Sigmoid colon (tissue), 7 donors: ENCODE results near the gene AK5. TPM values are rescaled to one million over a fixed set of nuclear protein-coding genes. Genes with fewer than 3 reads are reported as not detected.

Experiments used
- DNase-seq: peaks from one replicate; pipeline ENCODE4 v3.0.0-alpha.2; 2019
- H3K27ac ChIP-seq, 4 donors: fragments of 200-600 bp; sonication (generic); one replicate each; pipeline ENCODE4 v1.5.1; 2016 to 2019; ENCODE audit warnings: mild to moderate bottlenecking in 1 of 4
- H3K27me3 ChIP-seq, 3 donors: fragments of 200-600 bp; sonication (generic); one replicate each; pipeline ENCODE4 v1.5.1; 2019; ENCODE audit warnings: mild to moderate bottlenecking in 1 of 3
- H3K36me3 ChIP-seq, 4 donors: fragments of 200-600 bp; sonication (generic); one replicate each; pipeline ENCODE4 v1.5.1; 2016 to 2019
- H3K4me1 ChIP-seq, 4 donors: fragments of 200-600 bp; sonication (generic); one replicate each; pipeline ENCODE4 v1.5.1; 2017 to 2019
- H3K4me3 ChIP-seq, 4 donors: fragments of 200-600 bp; sonication (generic); one replicate each; pipeline ENCODE4 v1.5.1; 2017 to 2019; ENCODE audit warnings: mild to moderate bottlenecking in 2 of 4, moderate library complexity in 1 of 4
- H3K9me3 ChIP-seq, 4 donors: fragments of 200-600 bp in 3 of 4; sonication (generic) in 3 of 4; one replicate each; pipeline versions ENCODE4 v1.5.1 to v1.6.1; 2013 to 2019
- CTCF ChIP-seq, 4 experiments: fragments of 450-650 bp in 3 of 4; fragments of 200-600 bp in 1 of 4; IDR thresholded peaks; one replicate each; pipeline ENCODE4 v1.5.1; 2016 to 2019; ENCODE audit warnings: antibody characterized with exemption in 4 of 4, mild to moderate bottlenecking in 3 of 4, moderate library complexity in 2 of 4
- EP300 ChIP-seq, 4 donors: sonication (generic); formaldehyde crosslinking; IDR thresholded peaks; one replicate each; pipeline ENCODE4 v1.6.1; 2017; ENCODE audit warnings: antibody characterized with exemption in 4 of 4
- POLR2A ChIP-seq, 2 donors: fragments of 450-650 bp; IDR thresholded peaks; one replicate each; pipeline ENCODE4 v1.6.1; 2016; ENCODE audit warnings: antibody characterized with exemption in 2 of 2, mild to moderate bottlenecking in 2 of 2, moderate library complexity in 2 of 2
- POLR2AphosphoS5 ChIP-seq, 4 donors: sonication (generic); formaldehyde crosslinking; IDR thresholded peaks; one replicate each; pipeline ENCODE4 v1.6.1; 2017; ENCODE audit warnings: antibody characterized with exemption in 4 of 4
- WGBS, 2 donors: extraction: QIAGEN DNeasy Blood & Tissue Kit; methylation state at CpG; one replicate each; pipeline ENCODE4 v1.1.7; 2013; 5-methylcytosine and 5-hydroxymethylcytosine counted together
- intact Hi-C: fragments of 100-400 bp; cut with DNase I; formaldehyde crosslinking; loops from one replicate; pipeline ENCODE4 v1.15.1; 2023
- polyA plus RNA-seq, 3 donors: library from polyadenylated mRNA; stranded (reverse); fragments of 200-250 nt; gene quantifications; one replicate each; pipeline ENCODE4 v1.2.3, GENCODE V29; 2013
- total RNA-seq, 4 donors: library from RNA; depleted of rRNA; stranded (reverse); fragments of >200 nt; gene quantifications; one replicate each; pipeline ENCODE4 v1.1.0, GENCODE V29; 2016
- donor health status: healthy with polysubstance abuse.
- donor health status: Bipolar disorder and iron deficiency.
- donor health status: healthy.

AK5 gene
- total and polyA plus RNA-seq, 7 donors, result 0.33 to 6.1 (median 1.9) TPM; not detected in 1

- H3K27ac ChIP-seq, result no peak overlapping the region
- TF ChIP-seq CTCF (IDR thresholded peaks at IDR 0.05) (no peak), EP300 (IDR thresholded peaks at IDR 0.05) (no peak), POLR2A (IDR thresholded peaks at IDR 0.05) (no peak), POLR2AphosphoS5 (IDR thresholded peaks at IDR 0.05) (no peak)
- H3K36me3 ChIP-seq, result no peaks in the 10 kb centered on the region
- no peaks in the 10 kb centered on the region for H3K4me1 ChIP-seq
- H3K4me3 ChIP-seq, result no peak overlapping the region
- intact Hi-C loops, result no loop called here
- no peaks in the 10 kb centered on the region for H3K9me3 ChIP-seq
- no peak for DNase-seq
- H3K27me3 ChIP-seq, result no peaks in the 10 kb centered on the region
Measured at GRCh38 chr1:77494026-77494425, 212.2 kb downstream of the AK5 start.

- intact Hi-C loops, result no loop called here
- TF ChIP-seq CTCF (IDR thresholded peaks at IDR 0.05) (no peak), EP300 (IDR thresholded peaks at IDR 0.05) (no peak), POLR2AphosphoS5 (IDR thresholded peaks at IDR 0.05) (no peak)
- no peaks in the 10 kb centered on the region for H3K27me3 ChIP-seq
- no peak for DNase-seq
- no peak overlapping the region for H3K27ac ChIP-seq
- H3K36me3 ChIP-seq, result no peaks in the 10 kb centered on the region
- H3K4me1 ChIP-seq, result no peaks in the 10 kb centered on the region
- no peak overlapping the region for H3K4me3 ChIP-seq
- H3K9me3 ChIP-seq, result no peaks in the 10 kb centered on the region
Measured at GRCh38 chr1:77498918-77499317, 217.1 kb downstream of the AK5 start.

- no peak for DNase-seq
- intact Hi-C loops, result no loop called here
- 81 to 91% methylated on average over 5 of the region's 5 CpGs for WGBS, 2 donors
Measured at GRCh38 chr1:77499466-77499865, 217.6 kb downstream of the AK5 start.

DNA sequence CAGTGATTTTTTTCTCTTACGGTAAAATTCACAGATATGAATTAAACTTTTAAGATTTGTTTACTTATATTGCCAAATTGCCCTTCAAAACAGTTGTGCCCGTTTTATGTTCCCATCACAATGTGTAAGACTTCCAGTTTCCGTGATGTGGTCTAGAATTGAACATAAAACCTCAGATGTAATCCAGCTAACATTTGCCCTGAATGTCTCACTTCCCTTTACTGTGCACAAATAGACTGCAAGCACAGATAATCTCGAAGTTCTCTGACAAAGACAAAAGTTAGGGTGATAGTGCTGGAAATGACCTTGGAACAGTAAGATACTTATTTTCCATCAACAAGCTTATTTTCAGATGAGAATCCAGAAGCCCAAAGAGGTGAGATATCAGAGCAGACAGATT is 223.2 kb downstream of the AK5 start:
- intact Hi-C loops, result no loop called here
- Histone ChIP-seq H3K36me3 (no peaks in the 10 kb centered on the region), H3K27ac (no peak overlapping the region), H3K4me3 (no peak overlapping the region), H3K4me1 (no peaks in the 10 kb centered on the region), H3K9me3 (no peaks in the 10 kb centered on the region), H3K27me3 (no peaks in the 10 kb centered on the region)
- 28 to 42% methylated on average over 4 of the region's 4 CpGs for WGBS, 2 donors
- DNase-seq, result no peak
- no peak for TF ChIP-seq POLR2A (IDR thresholded peaks at IDR 0.05)
- TF ChIP-seq EP300 (IDR thresholded peaks at IDR 0.05), result no peak

More at GRCh38 chr1:77499466-77499865, 217.6 kb downstream of the AK5 start:
- Histone ChIP-seq H3K27ac (no peak overlapping the region), H3K27me3 (no peaks in the 10 kb centered on the region), H3K4me1 (no peaks in the 10 kb centered on the region), H3K9me3 (no peaks in the 10 kb centered on the region), H3K4me3 (no peak overlapping the region), H3K36me3 (no peaks in the 10 kb centered on the region)
- TF ChIP-seq POLR2A (IDR thresholded peaks at IDR 0.05) (no peak), CTCF (IDR thresholded peaks at IDR 0.05) (no peak), EP300 (IDR thresholded peaks at IDR 0.05) (no peak)

DNA sequence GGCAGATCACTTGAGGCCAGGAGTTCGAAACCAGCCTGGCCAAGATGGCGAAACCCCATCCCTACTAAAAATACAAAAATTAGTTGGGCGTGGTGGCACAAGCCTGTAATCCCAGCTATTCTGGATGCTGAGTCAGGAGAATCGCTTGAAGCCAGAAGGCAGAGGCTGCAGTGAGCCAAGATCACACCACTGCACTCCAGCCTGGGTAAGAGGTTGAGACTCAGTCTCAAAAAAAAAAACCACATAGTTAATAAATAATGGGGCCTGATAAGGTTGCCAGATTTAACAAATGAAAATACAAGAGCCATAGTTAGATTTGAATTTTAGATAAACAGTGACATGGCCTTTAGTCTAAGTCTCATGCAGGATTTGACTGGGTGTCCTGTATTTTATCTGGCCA is 225.0 kb downstream of the AK5 start:
- TF ChIP-seq POLR2AphosphoS5 (IDR thresholded peaks at IDR 0.05), result no peak
- TF ChIP-seq EP300 (IDR thresholded peaks at IDR 0.05), result no peak
- no peak for TF ChIP-seq CTCF (IDR thresholded peaks at IDR 0.05)
- no peak for TF ChIP-seq POLR2A (IDR thresholded peaks at IDR 0.05)
- H3K36me3 ChIP-seq, result no peaks in the 10 kb centered on the region
- H3K27me3 ChIP-seq, result no peaks in the 10 kb centered on the region
- no peak overlapping the region for H3K4me3 ChIP-seq
- no peaks in the 10 kb centered on the region for H3K9me3 ChIP-seq
- WGBS, 2 donors, result 92 to 94% methylated on average over 4 of the region's 4 CpGs
- intact Hi-C loops, result no loop called here
- no peak overlapping the region for H3K27ac ChIP-seq
- no peaks in the 10 kb centered on the region for H3K4me1 ChIP-seq
- DNase-seq, result no peak
